HEK293 (cell line): Measurements from ENCODE around the gene ZNF45.
A peak's percentile ranks its signal among the peaks of the same experiment; 100 is the strongest.

Experiments
- CTCF ChIA-PET: fragments of 350-600 bp; formaldehyde crosslinking; extraction: SDS; loops from one replicate; lab custom pipeline; 2021; ENCODE audit warnings: antibody characterized with exemption; lab: Yijun Ruan, JAX
- POLR2A ChIA-PET: fragments of 300-600 bp; formaldehyde crosslinking; extraction: SDS; loops from one replicate; lab custom pipeline; 2020; ENCODE audit warnings: antibody characterized with exemption, inconsistent platforms; lab: Yijun Ruan, JAX
- H3K27ac ChIP-seq: fragments of 200-500 bp; sonication (Bioruptor generic); 2 replicates; pipeline ENCODE4 v1.5.1; 2014; ENCODE audit warnings: low read depth, low read length, control low read depth, inconsistent platforms; ENCODE audit errors: extremely low read depth
- H3K36me3 ChIP-seq, 2 experiments: fragments of 200-500 bp in 1 of 2; sonication (Bioruptor generic) in 1 of 2; 1 replicate in 1 of 2; 2 replicates in 1 of 2; pipeline ENCODE4 v1.5.1; 2014 to 2017; ENCODE audit warnings: inconsistent platforms in 2 of 2, low read length in 2 of 2; ENCODE audit not compliant: control insufficient read depth in 2 of 2, insufficient read depth in 1 of 2
- H3K4me1 ChIP-seq: fragments of 200-500 bp; sonication (Bioruptor generic); 2 replicates; pipeline ENCODE4 v1.5.1; 2014; ENCODE audit warnings: mild to moderate bottlenecking, low read length, inconsistent platforms; ENCODE audit not compliant: control insufficient read depth, insufficient read depth
- H3K4me3 ChIP-seq: 2 replicates; pipeline ENCODE4 v1.5.1; 2011; ENCODE audit warnings: low read depth, mild to moderate bottlenecking, control low read depth, low read length, moderate library complexity
- H3K9me3 ChIP-seq: fragments of 200-500 bp; sonication (Bioruptor generic); 2 replicates; pipeline ENCODE4 v1.5.1; 2014; ENCODE audit warnings: low read depth, low read length, inconsistent platforms; ENCODE audit not compliant: control insufficient read depth, insufficient read depth
- GLI4 ChIP-seq: fragments of 450-650 bp; formaldehyde crosslinking; IDR thresholded peaks from 2 replicates; pipeline ENCODE4 v1.5.1; 2016; ENCODE audit warnings: missing biosample characterization, missing genetic modification characterization
- KLF9 ChIP-seq: fragments of 450-650 bp; formaldehyde crosslinking; IDR thresholded peaks from 2 replicates; pipeline ENCODE4 v1.5.1; 2016; ENCODE audit warnings: missing biosample characterization, missing genetic modification characterization, low read depth
- MEIS1 ChIP-seq: sonication (generic); formaldehyde crosslinking; IDR thresholded peaks from 2 replicates; pipeline ENCODE4 v1.8.1; 2022; ENCODE audit warnings: missing genetic modification reagents, mild to moderate bottlenecking, borderline replicate concordance
- PRDM1 ChIP-seq: fragments of 450-650 bp; formaldehyde crosslinking; IDR thresholded peaks from 2 replicates; pipeline ENCODE4; 2016; ENCODE audit warnings: missing biosample characterization, missing genetic modification characterization
- SCRT2 ChIP-seq: fragments of 450-650 bp; formaldehyde crosslinking; IDR thresholded peaks from 2 replicates; pipeline ENCODE4 v1.5.1; 2016; ENCODE audit warnings: missing biosample characterization, missing genetic modification characterization
- ZBTB20 ChIP-seq: fragments of 450-650 bp; formaldehyde crosslinking; IDR thresholded peaks from 2 replicates; pipeline ENCODE4 v1.5.1; 2016; ENCODE audit warnings: missing biosample characterization, missing genetic modification characterization
- ZNF10 ChIP-seq: fragments of 450-650 bp; formaldehyde crosslinking; IDR thresholded peaks from 2 replicates; pipeline ENCODE4 v1.5.1; 2017; ENCODE audit warnings: missing biosample characterization, missing genetic modification characterization
- ZNF132 ChIP-seq: fragments of 450-650 bp; formaldehyde crosslinking; IDR thresholded peaks from 2 replicates; pipeline ENCODE4 v1.5.1; 2017; ENCODE audit warnings: missing biosample characterization, missing genetic modification characterization, borderline replicate concordance
- ZNF140 ChIP-seq: fragments of 450-650 bp; formaldehyde crosslinking; IDR thresholded peaks from 2 replicates; pipeline ENCODE4 v1.5.1; 2016; ENCODE audit warnings: missing biosample characterization, missing genetic modification characterization
- ZNF157 ChIP-seq: fragments of 450-650 bp; formaldehyde crosslinking; IDR thresholded peaks from 2 replicates; pipeline ENCODE4 v1.5.1; 2016; ENCODE audit warnings: missing biosample characterization, missing genetic modification characterization
- ZNF174 ChIP-seq: fragments of 450-650 bp; formaldehyde crosslinking; IDR thresholded peaks from 2 replicates; pipeline ENCODE4 v1.5.0; 2017; ENCODE audit warnings: missing biosample characterization, mild to moderate bottlenecking, missing genetic modification characterization
- ZNF280D ChIP-seq: fragments of 450-650 bp; formaldehyde crosslinking; IDR thresholded peaks from 2 replicates; pipeline ENCODE4 v1.5.1; 2016; ENCODE audit warnings: missing biosample characterization, missing genetic modification characterization
- ZNF292 ChIP-seq: fragments of 450-650 bp; formaldehyde crosslinking; IDR thresholded peaks from 2 replicates; pipeline ENCODE4 v1.5.1; 2016; ENCODE audit warnings: low read depth, missing biosample characterization, missing genetic modification characterization, borderline replicate concordance
- ZNF433 ChIP-seq: fragments of 450-650 bp; formaldehyde crosslinking; IDR thresholded peaks from 2 replicates; pipeline ENCODE4 v1.5.1; 2016; ENCODE audit warnings: missing biosample characterization, missing genetic modification characterization, low read depth
- ZNF473 ChIP-seq: fragments of 450-650 bp; formaldehyde crosslinking; IDR thresholded peaks from 2 replicates; pipeline ENCODE4 v1.5.1; 2017; ENCODE audit warnings: missing biosample characterization, missing genetic modification characterization
- ZNF660 ChIP-seq: fragments of 450-650 bp; IDR thresholded peaks from 2 replicates; pipeline ENCODE4 v1.5.1; 2018; ENCODE audit warnings: missing biosample characterization, mild to moderate bottlenecking, missing genetic modification characterization
- ZNF664 ChIP-seq: fragments of 450-650 bp; formaldehyde crosslinking; IDR thresholded peaks from 2 replicates; pipeline ENCODE4 v1.5.1; 2016; ENCODE audit warnings: missing biosample characterization, missing genetic modification characterization
- TF ChIP-seq, protein P1 (sequence below): fragments of 450-650 bp; formaldehyde crosslinking; IDR thresholded peaks from 2 replicates; pipeline ENCODE4 v1.5.1; 2016; ENCODE audit warnings: missing biosample characterization, missing genetic modification characterization
- TF ChIP-seq, protein P2 (sequence below): fragments of 450-650 bp; formaldehyde crosslinking; IDR thresholded peaks from 2 replicates; pipeline ENCODE4 v1.5.1; 2017; ENCODE audit warnings: missing biosample characterization, missing genetic modification characterization

The ZNF45 gene

GRCh38 chr19:43934055-43934984 lies 762 bp downstream of the ZNF45 start (continued):
- TF ChIP-seq, protein P1, sequence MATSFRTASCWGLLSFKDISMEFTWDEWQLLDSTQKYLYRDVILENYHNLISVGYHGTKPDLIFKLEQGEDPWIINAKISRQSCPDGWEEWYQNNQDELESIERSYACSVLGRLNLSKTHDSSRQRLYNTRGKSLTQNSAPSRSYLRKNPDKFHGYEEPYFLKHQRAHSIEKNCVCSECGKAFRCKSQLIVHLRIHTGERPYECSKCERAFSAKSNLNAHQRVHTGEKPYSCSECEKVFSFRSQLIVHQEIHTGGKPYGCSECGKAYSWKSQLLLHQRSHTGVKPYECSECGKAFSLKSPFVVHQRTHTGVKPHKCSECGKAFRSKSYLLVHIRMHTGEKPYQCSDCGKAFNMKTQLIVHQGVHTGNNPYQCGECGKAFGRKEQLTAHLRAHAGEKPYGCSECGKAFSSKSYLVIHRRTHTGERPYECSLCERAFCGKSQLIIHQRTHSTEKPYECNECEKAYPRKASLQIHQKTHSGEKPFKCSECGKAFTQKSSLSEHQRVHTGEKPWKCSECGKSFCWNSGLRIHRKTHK (tag by site-specific recombination), result no peak
- TF ChIP-seq ZNF433 (tag by site-specific recombination), result 0 out of 2 replicates have a peak, but pooled peaks have one; percentile 2
- peak; percentile 99 for TF ChIP-seq SCRT2 (tag by site-specific recombination)
- peak; percentile 32; the same call in 1 of the 2 replicates for TF ChIP-seq PRDM1 (tag by site-specific recombination)
- no peak for TF ChIP-seq KLF9 (tag by site-specific recombination)
- TF ChIP-seq ZNF132 (tag by site-specific recombination), result 0 out of 2 replicates have a peak, but pooled peaks have one; percentile 7
- no peak for TF ChIP-seq ZNF292 (tag by site-specific recombination)
- TF ChIP-seq ZNF660 (tag by site-specific recombination), result no peak
- no peak for TF ChIP-seq MEIS1
- peak; percentile 10; the same call in 1 of the 2 replicates for TF ChIP-seq ZBTB20 (tag by site-specific recombination)
- TF ChIP-seq ZNF174 (tag by site-specific recombination), result 0 out of 2 replicates have a peak, but pooled peaks have one; percentile 50
- no peak for TF ChIP-seq ZNF140 (tag by site-specific recombination)
- TF ChIP-seq ZNF10 (tag by site-specific recombination), result no peak
- TF ChIP-seq ZNF473 (tag by site-specific recombination), result no peak
- no peak for TF ChIP-seq GLI4 (tag by site-specific recombination)
- TF ChIP-seq, protein P2, sequence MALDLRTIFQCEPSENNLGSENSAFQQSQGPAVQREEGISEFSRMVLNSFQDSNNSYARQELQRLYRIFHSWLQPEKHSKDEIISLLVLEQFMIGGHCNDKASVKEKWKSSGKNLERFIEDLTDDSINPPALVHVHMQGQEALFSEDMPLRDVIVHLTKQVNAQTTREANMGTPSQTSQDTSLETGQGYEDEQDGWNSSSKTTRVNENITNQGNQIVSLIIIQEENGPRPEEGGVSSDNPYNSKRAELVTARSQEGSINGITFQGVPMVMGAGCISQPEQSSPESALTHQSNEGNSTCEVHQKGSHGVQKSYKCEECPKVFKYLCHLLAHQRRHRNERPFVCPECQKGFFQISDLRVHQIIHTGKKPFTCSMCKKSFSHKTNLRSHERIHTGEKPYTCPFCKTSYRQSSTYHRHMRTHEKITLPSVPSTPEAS, result 0 out of 2 replicates have a peak, but pooled peaks have one; percentile 8

GRCh38 chr19:43928820-43929219 lies 6.3 kb downstream of the ZNF45 start:
- peaks cover 10% of the 10 kb centered on the region for H3K9me3 ChIP-seq
- no peak overlapping the region for H3K27ac ChIP-seq
- peaks cover 6% of the 10 kb centered on the region for H3K4me1 ChIP-seq
- peaks cover 94 to 100% of the 10 kb centered on the region in 2 experiments for H3K36me3 ChIP-seq
- POLR2A ChIA-PET, result no interaction called here
- TF ChIP-seq ZNF664 (tag by site-specific recombination) (0 out of 2 replicates have a peak, but pooled peaks have one; percentile 14), ZNF157 (no peak), ZNF280D (tag by site-specific recombination) (0 out of 2 replicates have a peak, but pooled peaks have one; percentile 47)
- CTCF ChIA-PET, result interaction anchor here (0.7 kb wide), 1 partner anchor 12 kb away, joined by 3 read pairs; no protein-coding TSS in a partner anchor
- no peak overlapping the region for H3K4me3 ChIP-seq
